Muscle layer of colon (tissue), 2 donors: ENCODE results near the gene SCG3.

Experiments used
- H3K27ac ChIP-seq: one replicate; pipeline ENCODE4 v1.7.0; 2013; ENCODE audit warnings: low read depth, mild to moderate bottlenecking, low read length, moderate library complexity
- H3K27me3 ChIP-seq, 2 donors: one replicate each; pipeline ENCODE4 v1.7.0; 2013; ENCODE audit warnings: low read length in 2 of 2, mild to moderate bottlenecking in 2 of 2; ENCODE audit not compliant: insufficient read depth in 2 of 2, control insufficient read depth in 1 of 2
- H3K36me3 ChIP-seq: one replicate; pipeline ENCODE4 v1.7.0; 2013; ENCODE audit warnings: mild to moderate bottlenecking, low read length; ENCODE audit not compliant: insufficient read depth
- H3K4me1 ChIP-seq: one replicate; pipeline ENCODE4 v1.7.0; 2013; ENCODE audit warnings: mild to moderate bottlenecking, low read length; ENCODE audit not compliant: insufficient read depth
- H3K4me3 ChIP-seq, 2 donors: one replicate each; pipeline ENCODE4 v1.7.0; 2013; ENCODE audit warnings: low read length in 2 of 2, low read depth in 1 of 2, mild to moderate bottlenecking in 1 of 2, moderate library complexity in 1 of 2
- H3K9ac ChIP-seq: one replicate; pipeline ENCODE4 v1.7.0; 2013; ENCODE audit warnings: low read length
- H3K9me3 ChIP-seq: one replicate; pipeline ENCODE4 v1.7.0; 2013; ENCODE audit warnings: mild to moderate bottlenecking, low read length
- donor health status: abdominal sarcoma.
- donor health status: Adenocarcinoma of cecum.

The SCG3 gene

DNA sequence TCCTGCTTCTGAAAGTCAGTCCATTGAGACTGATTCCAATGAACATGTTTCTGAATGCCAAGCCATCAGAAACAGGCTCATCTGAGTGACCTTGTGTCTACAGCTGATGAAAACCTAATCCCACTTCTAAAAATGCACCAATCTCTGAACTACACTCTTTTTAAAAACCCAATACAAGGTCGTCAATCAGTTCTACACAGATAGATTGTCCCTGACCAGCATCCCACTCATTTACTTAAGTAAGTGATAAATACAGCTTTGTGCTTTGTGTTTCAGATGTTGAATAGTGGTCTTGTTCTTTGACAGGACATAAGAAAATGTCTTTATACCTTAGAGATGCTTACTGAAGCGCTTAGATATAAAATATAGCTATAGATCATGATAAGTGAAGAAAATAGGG lies 20.2 kb upstream of the SCG3 start:
- Histone ChIP-seq H3K36me3 (no peaks in the 10 kb centered on the region), H3K4me3 (no peak overlapping the region), H3K27me3 (no peaks in the 10 kb centered on the region), H3K27ac (no peak overlapping the region), H3K4me1 (no peaks in the 10 kb centered on the region), H3K9me3 (no peaks in the 10 kb centered on the region), H3K9ac (no peak overlapping the region)

DNA sequence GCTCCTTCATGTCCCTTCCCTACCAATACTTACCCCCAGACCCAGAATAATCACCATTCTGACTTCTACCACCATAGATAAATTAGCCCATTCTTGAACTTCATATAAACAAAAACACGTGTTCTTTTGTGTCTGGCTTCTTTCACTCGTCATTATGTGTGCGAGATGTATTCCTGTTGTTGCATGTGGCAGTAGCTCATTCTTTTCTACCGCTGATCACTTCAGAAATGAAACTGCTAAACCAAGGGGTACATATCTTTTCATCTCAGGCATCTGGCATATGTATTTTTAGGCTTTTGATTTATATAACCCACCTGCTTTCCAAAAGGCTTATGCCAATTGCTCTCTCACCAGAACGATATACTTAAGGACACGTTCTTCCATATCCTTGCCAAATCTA lies 13.8 kb upstream of the SCG3 start:
- H3K4me1 ChIP-seq = no peaks in the 10 kb centered on the region
- H3K9me3 ChIP-seq = no peaks in the 10 kb centered on the region
- no peaks in the 10 kb centered on the region for H3K27me3 ChIP-seq
- no peaks in the 10 kb centered on the region for H3K36me3 ChIP-seq
- H3K4me3 ChIP-seq = no peak overlapping the region
- no peak overlapping the region for H3K27ac ChIP-seq
- no peak overlapping the region for H3K9ac ChIP-seq

DNA sequence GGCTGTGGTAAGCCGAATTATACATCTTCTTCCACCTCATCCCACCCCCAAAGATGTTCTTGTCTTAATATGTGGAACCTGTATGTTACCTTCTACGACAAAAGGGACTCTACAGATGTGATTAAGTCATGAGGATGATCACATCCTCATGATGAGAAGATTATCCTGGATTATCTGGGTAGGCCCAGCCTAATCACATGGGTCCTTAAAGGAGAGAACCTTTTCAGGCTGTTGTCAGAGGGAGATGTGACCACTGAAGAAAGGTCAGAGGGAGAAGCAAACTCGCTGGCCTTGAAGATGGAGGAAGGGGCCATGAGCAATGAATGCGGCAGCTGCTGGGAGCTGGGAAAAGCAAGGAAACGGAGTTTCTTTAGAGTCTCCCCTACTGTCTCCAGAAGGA lies 12.9 kb upstream of the SCG3 start:
- no peaks in the 10 kb centered on the region for H3K36me3 ChIP-seq
- no peaks in the 10 kb centered on the region for H3K4me1 ChIP-seq
- H3K27me3 ChIP-seq = no peaks in the 10 kb centered on the region
- H3K9me3 ChIP-seq = no peaks in the 10 kb centered on the region
- H3K4me3 ChIP-seq = no peak overlapping the region
- no peak overlapping the region for H3K9ac ChIP-seq
- no peak overlapping the region for H3K27ac ChIP-seq

DNA sequence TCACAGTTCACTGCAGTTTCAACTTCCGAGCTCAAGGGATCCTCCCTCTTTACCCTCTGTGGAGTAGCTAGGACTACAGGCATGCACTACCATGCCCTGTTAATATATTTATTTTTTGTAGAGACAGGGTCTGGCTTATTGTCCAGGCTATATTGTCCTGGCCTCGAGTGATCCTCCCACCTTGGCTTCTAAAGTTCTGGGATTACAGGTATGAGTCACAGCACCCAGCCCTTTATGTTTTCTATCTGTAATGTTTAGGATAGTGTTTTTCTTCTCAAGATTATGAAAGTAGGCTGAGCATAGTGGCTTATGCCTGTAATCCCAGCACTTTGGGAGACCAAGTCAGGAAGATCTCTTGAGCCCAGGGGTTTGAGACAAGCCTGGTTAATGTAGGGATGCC lies 11.9 kb upstream of the SCG3 start:
- Histone ChIP-seq H3K4me1 (no peaks in the 10 kb centered on the region), H3K9ac (no peak overlapping the region), H3K27me3 (no peaks in the 10 kb centered on the region), H3K27ac (no peak overlapping the region), H3K9me3 (no peaks in the 10 kb centered on the region), H3K36me3 (no peaks in the 10 kb centered on the region), H3K4me3 (no peak overlapping the region)

DNA sequence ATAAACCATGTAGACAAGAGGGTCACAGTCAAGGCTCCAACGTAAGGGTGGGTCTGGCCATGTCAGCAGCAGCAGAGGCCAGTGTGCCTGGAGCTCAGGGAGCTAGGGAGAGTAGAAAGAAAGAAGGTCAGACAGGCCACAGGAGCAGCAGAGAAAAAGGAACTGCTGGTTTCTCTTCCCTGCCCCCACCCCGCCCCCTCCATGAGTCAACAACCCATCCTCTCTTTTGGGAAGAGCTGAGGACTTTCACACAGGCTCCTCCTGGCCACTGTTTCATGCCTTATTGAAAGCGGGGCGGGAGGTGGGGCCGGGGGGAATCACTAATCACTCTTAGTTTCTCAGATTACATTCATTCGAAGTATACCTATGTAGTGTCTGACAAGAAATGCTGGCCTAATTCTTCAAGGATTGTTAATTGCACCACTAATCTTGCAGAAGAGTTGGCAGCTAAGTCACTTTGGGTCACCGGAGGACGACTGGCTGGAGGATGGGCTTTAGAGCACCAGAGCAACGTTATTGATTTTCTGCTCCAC lies 9.1 kb upstream of the SCG3 start:
- Histone ChIP-seq H3K4me1 (no peaks in the 10 kb centered on the region), H3K4me3 (no peak overlapping the region), H3K9me3 (no peaks in the 10 kb centered on the region), H3K9ac (no peak overlapping the region), H3K27ac (no peak overlapping the region), H3K36me3 (no peaks in the 10 kb centered on the region), H3K27me3 (no peaks in the 10 kb centered on the region)

DNA sequence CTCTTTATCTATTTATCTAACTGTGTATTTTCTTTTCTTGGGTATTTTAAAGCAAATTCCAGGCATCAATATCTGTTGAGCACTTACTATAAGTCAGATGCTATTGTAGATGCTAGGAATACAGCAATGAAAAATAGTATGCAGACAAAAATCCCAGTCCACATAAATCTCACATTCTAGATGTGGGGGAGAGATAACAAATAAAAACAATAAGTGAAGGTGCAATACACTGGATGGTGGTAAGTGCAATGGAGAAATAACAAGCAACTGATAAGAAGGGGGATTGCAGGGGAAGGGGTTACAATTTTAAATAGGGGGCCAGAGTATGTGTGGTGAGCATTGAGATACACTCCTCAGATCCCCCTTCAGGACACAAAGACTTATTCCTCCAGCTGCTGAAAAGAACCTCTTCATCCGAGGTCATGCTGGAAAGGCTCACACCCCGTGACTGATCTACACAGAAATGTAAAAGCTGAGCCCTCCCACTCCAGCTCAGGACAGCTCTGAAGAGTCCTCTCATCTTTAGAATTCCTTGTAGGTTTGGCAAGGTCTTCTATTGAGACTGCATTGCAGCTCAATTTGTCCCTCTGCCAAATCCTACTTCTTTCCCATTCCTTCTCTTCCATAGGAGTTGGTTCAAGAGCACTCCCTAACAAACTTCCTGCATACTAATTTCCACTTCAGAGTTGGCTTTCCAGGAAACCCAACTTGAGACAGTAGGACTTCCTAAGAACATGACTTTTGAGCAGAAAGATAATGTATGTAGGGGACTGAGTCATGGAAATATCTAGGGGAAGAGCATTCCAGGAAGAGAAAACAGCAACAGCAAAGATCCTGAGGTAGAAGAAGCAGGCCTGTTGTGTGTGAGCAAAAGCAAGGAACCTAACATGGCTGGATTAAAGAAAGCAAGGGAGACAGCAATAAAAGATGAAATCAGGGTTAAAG lies 8.1 kb upstream of the SCG3 start:
- no peaks in the 10 kb centered on the region for H3K36me3 ChIP-seq
- H3K4me1 ChIP-seq = no peaks in the 10 kb centered on the region
- no peak overlapping the region for H3K27ac ChIP-seq
- H3K9me3 ChIP-seq = no peaks in the 10 kb centered on the region
- H3K4me3 ChIP-seq = no peak overlapping the region
- H3K9ac ChIP-seq = no peak overlapping the region
- no peaks in the 10 kb centered on the region for H3K27me3 ChIP-seq

DNA sequence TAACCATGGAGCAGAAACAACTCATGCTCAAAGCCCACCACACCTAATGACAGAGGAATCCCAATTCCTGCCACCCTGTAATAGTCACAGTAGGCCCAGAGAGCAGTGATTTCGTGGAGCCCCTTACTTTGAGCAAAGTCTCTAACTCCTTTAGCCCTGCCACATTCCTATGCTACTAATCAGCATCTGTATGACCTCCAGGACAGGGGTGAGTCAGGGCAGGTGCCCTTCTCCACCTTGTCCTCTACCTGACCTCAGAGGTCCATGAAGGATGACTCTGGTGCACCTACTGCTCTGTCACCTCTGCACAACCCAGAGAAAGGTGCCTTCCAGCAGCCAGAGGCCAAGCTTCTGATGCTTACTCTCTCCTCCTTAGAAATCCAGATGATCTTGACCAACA lies 6.1 kb upstream of the SCG3 start:
- H3K36me3 ChIP-seq = no peaks in the 10 kb centered on the region
- H3K9ac ChIP-seq = no peak overlapping the region
- H3K9me3 ChIP-seq = no peaks in the 10 kb centered on the region
- H3K27ac ChIP-seq = no peak overlapping the region
- H3K4me3 ChIP-seq = no peak overlapping the region
- H3K27me3 ChIP-seq = no peaks in the 10 kb centered on the region
- no peaks in the 10 kb centered on the region for H3K4me1 ChIP-seq

DNA sequence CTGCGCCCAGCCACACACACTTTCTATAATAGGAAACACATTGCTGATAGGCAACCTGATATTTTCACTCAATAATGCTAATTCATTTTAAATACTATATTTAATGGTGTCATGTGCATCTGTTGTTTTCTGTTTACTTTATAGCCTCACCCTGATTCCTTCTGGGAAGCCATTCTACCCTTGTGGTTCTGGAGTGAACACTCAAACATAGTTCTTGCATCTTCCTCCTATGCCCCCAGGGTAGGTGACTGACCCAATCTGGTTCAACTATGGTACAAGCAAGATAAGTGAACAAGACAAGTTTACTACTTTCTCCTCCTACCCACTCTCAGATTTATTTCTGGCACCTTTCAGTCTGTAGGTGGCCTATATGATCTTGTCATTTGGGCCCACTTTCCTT lies 4.3 kb upstream of the SCG3 start:
- H3K4me1 ChIP-seq = no peaks in the 10 kb centered on the region
- H3K27me3 ChIP-seq = peaks cover 0 to 6% of the 10 kb centered on the region in 2 donors
- H3K9ac ChIP-seq = no peak overlapping the region
- H3K36me3 ChIP-seq = no peaks in the 10 kb centered on the region
- no peak overlapping the region for H3K27ac ChIP-seq
- no peaks in the 10 kb centered on the region for H3K9me3 ChIP-seq
- no peak overlapping the region for H3K4me3 ChIP-seq

DNA sequence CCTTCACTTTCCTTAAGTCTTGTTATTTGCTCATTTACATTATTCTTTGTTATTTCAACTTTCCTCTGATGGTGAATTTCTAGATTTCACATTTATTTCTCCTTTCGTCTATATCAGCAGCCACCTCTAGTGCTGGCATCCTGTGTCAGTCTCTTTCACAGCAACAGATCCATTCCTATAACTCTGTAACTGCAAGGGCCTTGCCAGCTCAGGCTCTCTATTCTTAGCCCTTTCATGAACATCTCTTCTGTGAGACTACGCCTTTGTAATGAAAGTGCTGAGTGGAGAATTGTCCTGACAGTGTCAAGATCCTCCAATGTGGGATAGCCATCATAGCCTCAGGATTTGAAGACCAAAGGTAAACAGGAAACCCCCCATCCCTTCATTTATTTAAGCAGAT lies 3.9 kb upstream of the SCG3 start:
- no peaks in the 10 kb centered on the region for H3K9me3 ChIP-seq
- no peak overlapping the region for H3K4me3 ChIP-seq
- no peaks in the 10 kb centered on the region for H3K4me1 ChIP-seq
- no peak overlapping the region for H3K27ac ChIP-seq
- H3K27me3 ChIP-seq = peaks cover 0 to 6% of the 10 kb centered on the region in 2 donors
- H3K9ac ChIP-seq = no peak overlapping the region
- H3K36me3 ChIP-seq = no peaks in the 10 kb centered on the region

DNA sequence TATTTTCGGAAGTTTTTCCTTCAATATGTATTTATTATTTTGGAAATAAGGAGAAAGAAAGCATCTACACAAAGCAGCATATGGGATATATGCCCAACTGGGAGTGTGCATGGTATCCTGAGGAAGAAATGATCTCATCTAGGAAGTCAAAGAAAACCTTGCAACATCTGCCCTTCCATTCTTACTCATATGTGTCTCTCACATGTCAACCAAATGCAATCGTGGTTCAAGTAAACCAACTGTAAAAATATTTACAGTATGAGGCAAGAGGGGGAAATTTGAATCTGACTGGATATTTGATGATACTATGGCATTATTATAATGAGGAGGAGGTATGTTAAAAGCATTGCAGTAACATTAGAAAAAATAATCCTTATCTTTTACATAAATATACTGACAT lies 3.2 kb upstream of the SCG3 start:
- Histone ChIP-seq H3K4me3 (no peak overlapping the region), H3K27me3 (peaks cover 0 to 6% of the 10 kb centered on the region in 2 donors), H3K27ac (no peak overlapping the region), H3K36me3 (no peaks in the 10 kb centered on the region), H3K9me3 (no peaks in the 10 kb centered on the region), H3K4me1 (no peaks in the 10 kb centered on the region), H3K9ac (no peak overlapping the region)

DNA sequence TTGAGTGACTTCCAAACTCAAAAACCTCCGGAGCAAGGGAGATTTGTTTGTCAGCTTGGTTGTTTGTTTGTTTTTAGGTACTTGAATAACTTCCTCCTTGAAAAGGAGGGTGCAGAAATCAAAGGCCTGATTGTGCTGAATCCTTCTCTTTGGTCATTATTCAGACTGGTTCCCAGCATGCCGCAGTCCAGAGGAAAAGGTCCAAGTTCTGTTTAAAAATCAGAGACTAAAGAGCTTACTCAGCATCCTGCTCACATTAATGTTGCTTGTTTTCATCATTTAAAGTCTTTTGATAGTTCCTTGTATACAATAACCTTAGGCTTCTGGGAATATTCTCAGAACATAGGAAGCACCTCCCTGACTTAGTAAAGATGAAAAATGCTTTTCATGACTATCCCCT lies 982 bp upstream of the SCG3 start:
- Histone ChIP-seq H3K27ac (no peak overlapping the region), H3K9me3 (no peaks in the 10 kb centered on the region), H3K4me1 (no peaks in the 10 kb centered on the region), H3K4me3 (no peak overlapping the region), H3K36me3 (no peaks in the 10 kb centered on the region), H3K27me3 (peaks cover 0 to 6% of the 10 kb centered on the region in 2 donors), H3K9ac (no peak overlapping the region)

DNA sequence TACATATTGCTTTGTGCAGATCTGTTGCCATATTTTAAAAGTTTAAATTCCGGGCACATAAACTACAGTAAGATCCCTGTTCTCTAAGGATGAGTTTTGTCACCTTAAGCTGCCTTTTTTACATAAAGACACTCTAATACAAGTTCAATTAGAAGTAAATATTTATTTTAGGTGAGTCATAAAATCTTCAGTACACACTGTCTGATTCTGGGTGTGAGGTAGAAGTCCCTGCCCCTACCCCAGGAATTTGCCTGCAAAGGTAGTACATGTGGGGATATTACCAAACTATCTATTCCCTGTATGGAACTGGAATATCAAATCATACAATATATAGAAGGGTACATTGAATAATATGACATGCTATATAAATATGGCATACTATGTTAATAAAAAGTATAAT lies 6.3 kb downstream of the SCG3 start:
- Histone ChIP-seq H3K36me3 (no peaks in the 10 kb centered on the region), H3K4me3 (no peak overlapping the region), H3K4me1 (no peaks in the 10 kb centered on the region), H3K9me3 (no peaks in the 10 kb centered on the region), H3K27ac (no peak overlapping the region), H3K9ac (no peak overlapping the region), H3K27me3 (no peaks in the 10 kb centered on the region)
